HepG2 (cell line): ENCODE data around the gene ARIH2. TPM values are rescaled to one million over a fixed set of nuclear protein-coding genes. Genes with fewer than 3 reads are reported as not detected.

ENCODE experiments used
- CREB1 ChIP-seq, 2 experiments: fragments of 450-650 bp in 1 of 2; IDR thresholded peaks; 2 replicates each; pipeline ENCODE4 v1.6.1; 2016 to 2017; ENCODE audit warnings: control low read depth in 1 of 2, mild to moderate bottlenecking in 1 of 2, missing compliant biosample characterization in 1 of 2, missing genetic modification characterization in 1 of 2
- GABPB1 ChIP-seq: IDR thresholded peaks from 2 replicates; pipeline ENCODE4 v1.6.1; 2016; ENCODE audit warnings: mild to moderate bottlenecking, missing genetic modification reagents, moderate library complexity, missing compliant biosample characterization
- GATA4 ChIP-seq: sonication (generic); IDR thresholded peaks from 2 replicates; pipeline ENCODE4 v1.6.1; 2016; ENCODE audit warnings: antibody characterized with exemption, low read depth, borderline replicate concordance
- GMEB1 ChIP-seq: sonication (generic); formaldehyde crosslinking; IDR thresholded peaks from 2 replicates; pipeline ENCODE4 v1.5.1; 2020; ENCODE audit warnings: missing genetic modification reagents, mild to moderate bottlenecking, borderline replicate concordance
- HIVEP1 ChIP-seq: sonication (generic); formaldehyde crosslinking; IDR thresholded peaks from 2 replicates; pipeline ENCODE4 v1.4.0; 2020; ENCODE audit warnings: mild to moderate bottlenecking, missing genetic modification reagents
- HMGXB4 ChIP-seq, 2 experiments: sonication (generic) in 1 of 2; formaldehyde crosslinking in 1 of 2; IDR thresholded peaks; 2 replicates each; pipeline versions ENCODE4 v1.4.0 to v1.6.1; 2018 to 2020; ENCODE audit warnings: missing genetic modification reagents in 2 of 2, borderline replicate concordance in 1 of 2, low read depth in 1 of 2, mild to moderate bottlenecking in 1 of 2, missing biosample characterization in 1 of 2
- IRX3 ChIP-seq: sonication (generic); formaldehyde crosslinking; IDR thresholded peaks from 2 replicates; pipeline ENCODE4 v1.8.1; 2023; ENCODE audit warnings: mild to moderate bottlenecking, low read depth, missing genetic modification reagents, borderline replicate concordance
- JUND ChIP-seq: sonication (generic); formaldehyde crosslinking; IDR thresholded peaks from 2 replicates; pipeline ENCODE4 v1.8.0; 2022; ENCODE audit warnings: mild to moderate bottlenecking, missing genetic modification reagents
- KLF16 ChIP-seq, 2 experiments: sonication (generic) in 1 of 2; formaldehyde crosslinking in 1 of 2; IDR thresholded peaks; 2 replicates each; pipeline versions ENCODE4 v1.6.1 to v1.8.0; 2016 to 2023; ENCODE audit warnings: missing genetic modification reagents in 2 of 2, missing compliant biosample characterization in 1 of 2
- MTA3 ChIP-seq: sonication (generic); formaldehyde crosslinking; IDR thresholded peaks from 2 replicates; pipeline ENCODE4 v1.4.0; 2020; ENCODE audit warnings: missing genetic modification reagents
- NONO ChIP-seq, 2 experiments: fragments of 450-650 bp in 1 of 2; sonication (generic) in 1 of 2; formaldehyde crosslinking in 1 of 2; IDR thresholded peaks in 1 of 2; conservative IDR thresholded peaks in 1 of 2; 2 replicates each; pipeline versions ENCODE4 v1.6.1 to v1.8.0; 2017 to 2022; ENCODE audit warnings: mild to moderate bottlenecking in 1 of 2, missing genetic modification reagents in 1 of 2, moderate library complexity in 1 of 2
- PHF20 ChIP-seq: sonication (generic); formaldehyde crosslinking; IDR thresholded peaks from 2 replicates; pipeline ENCODE4 v1.5.0; 2020; ENCODE audit warnings: mild to moderate bottlenecking, missing genetic modification reagents
- RARA ChIP-seq: IDR thresholded peaks from 2 replicates; pipeline ENCODE4 v1.6.1; 2016; ENCODE audit warnings: missing genetic modification reagents, missing compliant biosample characterization
- RFXANK ChIP-seq: IDR thresholded peaks from 2 replicates; pipeline ENCODE4 v1.6.1; 2016
- SOX13 ChIP-seq, 3 experiments: fragments of 450-650 bp in 1 of 3; sonication (generic) in 1 of 3; formaldehyde crosslinking in 1 of 3; IDR thresholded peaks in 2 of 3; conservative IDR thresholded peaks in 1 of 3; 2 replicates each; pipeline versions ENCODE4 v1.5.0 to v1.6.1; 2016 to 2020; ENCODE audit warnings: antibody characterized with exemption in 1 of 3, mild to moderate bottlenecking in 1 of 3, missing compliant biosample characterization in 1 of 3, missing genetic modification reagents in 1 of 3, moderate library complexity in 1 of 3
- ZBTB3 ChIP-seq: sonication (generic); formaldehyde crosslinking; IDR thresholded peaks from 2 replicates; pipeline ENCODE4 v1.4.0; 2020; ENCODE audit warnings: low read depth, mild to moderate bottlenecking, moderate library complexity, missing genetic modification reagents, borderline replicate concordance
- ZNF121 ChIP-seq: sonication (generic); formaldehyde crosslinking; IDR thresholded peaks from 2 replicates; pipeline ENCODE4 v1.5.0; 2020; ENCODE audit warnings: mild to moderate bottlenecking, missing genetic modification reagents
- ZNF136 ChIP-seq: sonication (generic); formaldehyde crosslinking; IDR thresholded peaks from 2 replicates; pipeline ENCODE4 v1.8.1; 2022; ENCODE audit warnings: low read depth, mild to moderate bottlenecking, moderate library complexity, missing genetic modification reagents
- ZNF329 ChIP-seq: sonication (generic); formaldehyde crosslinking; IDR thresholded peaks from 2 replicates; pipeline ENCODE4 v1.9.0; 2021; ENCODE audit warnings: low read depth, mild to moderate bottlenecking, missing genetic modification reagents
- ZNF430 ChIP-seq: sonication (generic); formaldehyde crosslinking; IDR thresholded peaks from 2 replicates; pipeline ENCODE4 v1.9.0; 2021; ENCODE audit warnings: mild to moderate bottlenecking, missing genetic modification reagents
- ZNF552 ChIP-seq: sonication (generic); formaldehyde crosslinking; IDR thresholded peaks from 2 replicates; pipeline ENCODE4 v1.9.0; 2022; ENCODE audit warnings: missing genetic modification reagents, mild to moderate bottlenecking, borderline replicate concordance
- ZNF558 ChIP-seq: sonication (generic); formaldehyde crosslinking; IDR thresholded peaks from 2 replicates; pipeline ENCODE4 v1.9.0; 2022; ENCODE audit warnings: mild to moderate bottlenecking, missing genetic modification reagents, borderline replicate concordance
- ZNF589 ChIP-seq: sonication (generic); formaldehyde crosslinking; conservative IDR thresholded peaks from 2 replicates; pipeline ENCODE4 v1.8.0; 2022; ENCODE audit warnings: mild to moderate bottlenecking, moderate library complexity, missing genetic modification reagents
- ZNF670 ChIP-seq: sonication (generic); formaldehyde crosslinking; IDR thresholded peaks from 2 replicates; pipeline ENCODE4 v1.8.0; 2022; ENCODE audit warnings: mild to moderate bottlenecking, missing genetic modification reagents, borderline replicate concordance
- ZNF839 ChIP-seq: sonication (generic); formaldehyde crosslinking; IDR thresholded peaks from 2 replicates; pipeline ENCODE4 v1.4.0; 2020; ENCODE audit warnings: missing genetic modification reagents, mild to moderate bottlenecking, borderline replicate concordance
- polyA plus RNA-seq, 8 experiments: library from polyadenylated mRNA; depleted of rRNA in 3 of 8; stranded (reverse) in 7 of 8; unstranded in 1 of 8; fragments of >200 nt; fragmentation: Illumina TruSeq in 4 of 8; extraction: Trizol in 4 of 8; gene quantifications; 2 replicates each; pipeline versions ENCODE4 v1.2.1 to v1.2.3, GENCODE V29; 2011 to 2016; ENCODE audit warnings: low read depth in 4 of 8, missing spikeins in 1 of 8, mixed read lengths in 1 of 8; ENCODE audit not compliant: insufficient read depth in 1 of 8
- total RNA-seq, 5 experiments: library from RNA; depleted of rRNA; stranded (reverse); fragments of >200 nt; fragmentation: Illumina TruSeq; extraction: Trizol; gene quantifications; 2 replicates each; pipeline ENCODE4 v1.2.3, GENCODE V29; 2016; ENCODE audit warnings: low read depth in 1 of 5
- TF ChIP-seq, protein P1 (sequence below): IDR thresholded peaks from 2 replicates; pipeline ENCODE4 v1.6.1; 2016; ENCODE audit warnings: low read depth, borderline replicate concordance

ARIH2 gene
- total and polyA plus RNA-seq, 2 of the 13 experiments (the other 11 are each of a cell fraction or from before 2014, with no cell fraction given): 64.8 to 83.3 TPM

DNA sequence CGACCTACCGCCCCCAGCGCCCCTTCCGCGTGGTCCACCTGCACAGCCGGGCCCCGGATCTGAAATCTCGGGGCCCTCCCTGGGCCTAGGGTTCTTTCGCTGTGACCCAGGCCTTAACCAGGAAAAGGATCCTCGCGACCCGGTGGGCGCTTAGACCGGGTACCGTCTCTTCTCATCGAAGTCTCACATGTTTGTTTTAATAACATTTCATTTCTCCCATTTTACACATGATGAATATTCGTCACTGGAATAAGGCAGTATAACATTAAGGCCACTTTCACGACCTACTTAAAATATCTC is 100.0 kb downstream of the ARIH2 start (continued):
- no peak for TF ChIP-seq ZNF552 (CRISPR knock-in tag)
- TF ChIP-seq CREB1 (IDR thresholded peaks at IDR 0.05): no peak
- no peak for TF ChIP-seq CREB1 (CRISPR knock-in tag; IDR thresholded peaks at IDR 0.05)
- TF ChIP-seq MTA3: no peak
- no peak for TF ChIP-seq IRX3 (CRISPR knock-in tag)
- TF ChIP-seq RARA: no peak
- TF ChIP-seq, protein P1, sequence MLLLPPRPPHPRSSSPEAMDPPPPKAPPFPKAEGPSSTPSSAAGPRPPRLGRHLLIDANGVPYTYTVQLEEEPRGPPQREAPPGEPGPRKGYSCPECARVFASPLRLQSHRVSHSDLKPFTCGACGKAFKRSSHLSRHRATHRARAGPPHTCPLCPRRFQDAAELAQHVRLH: no peak
- no peak for TF ChIP-seq GMEB1 (CRISPR knock-in tag)
- TF ChIP-seq GABPB1: peak; percentile 44; the same call in 1 of the 2 replicates
- no peak for TF ChIP-seq GATA4
- no peak for TF ChIP-seq RFXANK
- TF ChIP-seq ZNF329 (CRISPR knock-in tag): no peak
- no peak for TF ChIP-seq ZNF589 (CRISPR knock-in tag)
- TF ChIP-seq ZNF430 (CRISPR knock-in tag): 0 out of 2 replicates have a peak, but pooled peaks have one; percentile 24
- TF ChIP-seq JUND: no peak
- 0 out of 4 replicates have a peak, but pooled peaks of 1 of the 2 experiments have one; percentile 27 for TF ChIP-seq KLF16 (CRISPR knock-in tag; IDR thresholded peaks at IDR 0.05)
- 0 out of 2 replicates have a peak, but pooled peaks have one; percentile 6 for TF ChIP-seq HIVEP1
- TF ChIP-seq ZNF136 (CRISPR knock-in tag): no peak
- 0 out of 4 replicates have a peak, but pooled peaks of 1 of the 2 experiments have one; percentile 15 for TF ChIP-seq HMGXB4 (CRISPR knock-in tag; IDR thresholded peaks at IDR 0.05; ENCODE audit: borderline replicate concordance in 1 of 2, low read depth in 1 of 2)
- no peak for TF ChIP-seq ZNF839 (CRISPR knock-in tag)
- 0 out of 2 replicates have a peak, but pooled peaks have one; percentile 18 for TF ChIP-seq ZNF670 (CRISPR knock-in tag)
- TF ChIP-seq ZNF558: 0 out of 2 replicates have a peak, but pooled peaks have one; percentile 58
- TF ChIP-seq ZNF121 (CRISPR knock-in tag): no peak
- TF ChIP-seq PHF20 (CRISPR knock-in tag): 0 out of 2 replicates have a peak, but pooled peaks have one; percentile 67
- TF ChIP-seq ZBTB3 (CRISPR knock-in tag): peak; percentile 17; the same call in 1 of the 2 replicates
- no peak for TF ChIP-seq NONO (IDR thresholded peaks at IDR 0.05)
- TF ChIP-seq NONO (CRISPR knock-in tag; conservative IDR thresholded peaks at IDR 0.05): no peak
- TF ChIP-seq SOX13 (IDR thresholded peaks at IDR 0.05): peak; percentile 18; the same call in 1 of the 2 replicates
- no peak for TF ChIP-seq SOX13 (CRISPR knock-in tag; conservative IDR thresholded peaks at IDR 0.05 in 1 of 2, IDR thresholded peaks at IDR 0.05 in 1 of 2)
